Endodermal cell (in vitro differentiated cells): ENCODE data around the gene DNHD1. TPM values are rescaled to one million over a fixed set of nuclear protein-coding genes. Genes with fewer than 3 reads are reported as not detected.

ENCODE experiments used
- DNase-seq: peaks from one replicate; pipeline ENCODE4 v3.0.0-alpha.2; 2017
- H3K27ac ChIP-seq: 2 replicates; pipeline ENCODE4 v1.5.1; 2013; ENCODE audit warnings: mild to moderate bottlenecking, low read depth, low read length, moderate library complexity
- H3K27me3 ChIP-seq: 2 replicates; pipeline ENCODE4 v1.6.1; 2013; ENCODE audit warnings: mild to moderate bottlenecking, low read length, moderate library complexity; ENCODE audit not compliant: insufficient read depth, control insufficient read depth, poor library complexity, severe bottlenecking
- H3K36me3 ChIP-seq: 2 replicates; pipeline ENCODE4 v1.7.0; 2013; ENCODE audit warnings: mild to moderate bottlenecking, low read length, moderate library complexity; ENCODE audit not compliant: control insufficient read depth, insufficient read depth
- H3K4me1 ChIP-seq: one replicate; pipeline ENCODE4 v1.7.0; 2013; ENCODE audit warnings: low read length; ENCODE audit not compliant: control insufficient read depth, insufficient read depth
- H3K4me3 ChIP-seq: 2 replicates; pipeline ENCODE4 v1.5.1; 2013; ENCODE audit warnings: mild to moderate bottlenecking, low read length, moderate library complexity
- H3K9ac ChIP-seq: 2 replicates; pipeline ENCODE4 v1.6.1; 2013; ENCODE audit warnings: mild to moderate bottlenecking, low read length, moderate library complexity; ENCODE audit not compliant: poor library complexity, severe bottlenecking; ENCODE audit errors: extremely low read depth
- H3K9me3 ChIP-seq: 2 replicates; pipeline ENCODE4 v1.6.1; 2013; ENCODE audit warnings: mild to moderate bottlenecking, low read length, moderate library complexity; ENCODE audit not compliant: control insufficient read depth
- H3K27ac Mint-ChIP-seq: 2 replicates; pipeline ENCODE4 v1.8.0; 2020; ENCODE audit warnings: mixed read lengths
- H3K27me3 Mint-ChIP-seq: 2 replicates; pipeline ENCODE4 v1.8.0; 2021; ENCODE audit warnings: mild to moderate bottlenecking, mixed read lengths; ENCODE audit not compliant: insufficient read depth
- H3K36me3 Mint-ChIP-seq: 2 replicates; pipeline ENCODE4 v1.8.0; 2020; ENCODE audit warnings: low read depth, mixed read lengths
- H3K4me1 Mint-ChIP-seq: 2 replicates; pipeline ENCODE4 v1.8.0; 2020; ENCODE audit warnings: mixed read lengths
- H3K4me3 Mint-ChIP-seq: 2 replicates; pipeline ENCODE4 v1.8.0; 2020; ENCODE audit warnings: mild to moderate bottlenecking, moderate library complexity, mixed read lengths
- H3K9me3 Mint-ChIP-seq: 2 replicates; pipeline ENCODE4 v1.8.0; 2020; ENCODE audit warnings: mild to moderate bottlenecking, mixed read lengths
- CTCF ChIP-seq: fragments of 200-600 bp; sonication (generic); conservative IDR thresholded peaks from 2 replicates; pipeline ENCODE4 v1.5.0; 2021; ENCODE audit warnings: antibody characterized with exemption, mild to moderate bottlenecking
- WGBS, 2 experiments: methylation state at CpG; one replicate each; pipeline versions ENCODE4 v1.1.5 to v1.1.7; 2013; ENCODE audit warnings: missing lambda C conversion rate in 2 of 2, mixed read lengths in 1 of 2; ENCODE audit not compliant: insufficient coverage in 1 of 2, insufficient read length in 1 of 2; 5-methylcytosine and 5-hydroxymethylcytosine counted together
- total RNA-seq, 2 donors: library from RNA; stranded (reverse); fragmentation: NEBNext Ultra II Directional in 1 of 2; extraction: Animal tissue kit (Norgen Biotek cat#: 25700) in 1 of 2; gene quantifications; 2 replicates in 1 of 2; 3 replicates in 1 of 2; pipeline ENCODE4 v1.2.1, GENCODE V29; 2021

Gene DNHD1
- total RNA-seq, 2 donors from 2014 or later, result 11.0 to 12.2 TPM

- Histone ChIP-seq H3K27ac (no peak overlapping the region), H3K4me1 (no peaks in the 10 kb centered on the region), H3K9ac (no peak overlapping the region), H3K36me3 (peaks cover 46% of the 10 kb centered on the region), H3K4me3 (no peak overlapping the region), H3K27me3 (no peaks in the 10 kb centered on the region), H3K9me3 (no peaks in the 10 kb centered on the region)
- WGBS, 2 experiments, result 77 to 100% methylated on average over 1 of the region's 1 CpG
- H3K27me3 Mint-ChIP-seq, result no peaks in the 10 kb centered on the region
- H3K27ac Mint-ChIP-seq, result no peak overlapping the region
- no peaks in the 10 kb centered on the region for H3K4me1 Mint-ChIP-seq
- TF ChIP-seq CTCF, result no peak
- DNase-seq, result peak; percentile 5
- no peaks in the 10 kb centered on the region for H3K9me3 Mint-ChIP-seq
- no peak overlapping the region for H3K4me3 Mint-ChIP-seq
- H3K36me3 Mint-ChIP-seq, result peaks cover 18% of the 10 kb centered on the region
Measured at GRCh38 chr11:6599449-6599848, 102.4 kb downstream of the DNHD1 start.

GRCh38 chr11:6599881-6600390 lies 102.9 kb downstream of the DNHD1 start:
- H3K4me3 Mint-ChIP-seq, result no peak overlapping the region
- H3K36me3 ChIP-seq, result peaks cover 43% of the 10 kb centered on the region
- TF ChIP-seq CTCF, result no peak
- H3K27me3 ChIP-seq, result no peaks in the 10 kb centered on the region
- H3K4me1 Mint-ChIP-seq, result no peaks in the 10 kb centered on the region
- WGBS, 2 experiments, result 95 to 100% methylated on average over 2 of the region's 2 CpGs
- no peak overlapping the region for H3K4me3 ChIP-seq
- H3K27ac Mint-ChIP-seq, result no peak overlapping the region
- H3K27ac ChIP-seq, result no peak overlapping the region
- H3K9me3 ChIP-seq, result no peaks in the 10 kb centered on the region
- no peaks in the 10 kb centered on the region for H3K4me1 ChIP-seq
- no peak overlapping the region for H3K9ac ChIP-seq
- peak; percentile 20 for DNase-seq
- no peaks in the 10 kb centered on the region for H3K9me3 Mint-ChIP-seq
- no peaks in the 10 kb centered on the region for H3K27me3 Mint-ChIP-seq
- H3K36me3 Mint-ChIP-seq, result peaks cover 17% of the 10 kb centered on the region

GRCh38 chr11:6601041-6601461 lies 104.0 kb downstream of the DNHD1 start:
- Histone ChIP-seq H3K9me3 (no peaks in the 10 kb centered on the region), H3K9ac (no peak overlapping the region), H3K27me3 (no peaks in the 10 kb centered on the region), H3K27ac (no peak overlapping the region), H3K4me1 (no peaks in the 10 kb centered on the region), H3K4me3 (no peak overlapping the region), H3K36me3 (peaks cover 46% of the 10 kb centered on the region)
- peak; percentile 26 for DNase-seq
- WGBS, 2 experiments, result 95 to 96% methylated on average over 13 of the region's 13 CpGs
- Mint-ChIP-seq H3K4me1 (peaks cover 1% of the 10 kb centered on the region), H3K27ac (no peak overlapping the region), H3K36me3 (peaks cover 17% of the 10 kb centered on the region), H3K9me3 (no peaks in the 10 kb centered on the region), H3K27me3 (no peaks in the 10 kb centered on the region), H3K4me3 (no peak overlapping the region)
- TF ChIP-seq CTCF, result no peak
